ENCODE data around the gene KIF1A. TPM values are rescaled to one million over a fixed set of nuclear protein-coding genes. Genes with fewer than 3 reads are reported as not detected.

KIF1A gene
- total and polyA plus RNA-seq, 10 of the 15 experiments (the other 5 are each of a cell fraction or from before 2014, with no cell fraction given) = 0.04 to 0.95 (median 0.06) TPM; not detected in 5

DNA sequence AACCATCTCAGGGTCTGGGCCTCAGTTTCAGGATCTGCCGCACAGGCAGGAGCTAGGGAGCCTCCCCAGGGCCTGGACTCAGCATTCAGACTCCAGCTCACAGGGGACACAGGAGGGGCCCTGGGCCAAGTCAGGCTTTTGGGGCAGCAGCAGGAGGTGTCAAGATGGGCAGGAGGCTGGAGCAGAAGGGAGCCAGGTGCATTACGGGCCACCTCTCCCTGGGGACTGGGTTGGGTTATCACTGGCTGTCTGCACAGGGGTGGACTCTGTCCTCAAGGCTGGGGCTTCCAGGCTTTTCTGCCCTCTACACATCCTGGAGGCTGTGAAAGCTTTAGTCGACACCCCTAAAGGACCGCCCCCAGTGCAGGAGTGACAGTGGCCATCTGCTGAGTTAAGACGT is 108.3 kb downstream of the KIF1A start (continued):
- TF ChIP-seq BACH1 (IDR thresholded peaks at IDR 0.05; ENCODE audit: borderline replicate concordance) (no peak), SIN3A (IDR thresholded peaks at IDR 0.05; ENCODE audit: low read depth, low read length) (no peak)

DNA sequence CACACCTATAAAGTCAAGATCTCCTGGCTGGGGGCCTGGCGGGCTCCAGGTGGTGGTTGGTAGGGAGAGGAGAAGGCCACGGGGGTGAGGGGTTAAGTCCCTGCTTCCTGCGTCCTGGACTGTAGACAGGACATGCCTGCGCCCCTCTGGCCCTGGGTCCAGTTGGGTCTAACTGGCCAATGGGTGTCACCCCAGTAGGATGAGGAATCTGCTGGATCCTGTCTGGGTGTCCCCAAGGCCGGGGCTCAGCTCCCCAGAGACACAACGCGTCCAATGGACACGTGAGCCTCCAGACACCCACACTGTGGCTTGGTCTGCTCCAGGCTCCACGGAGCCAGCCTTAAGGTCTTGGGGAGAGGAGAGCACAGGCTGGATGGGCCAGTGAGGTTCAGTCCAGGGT is 108.7 kb downstream of the KIF1A start:
- CTCF ChIA-PET = no interaction called here
- FAIRE-seq = no peak

More for the DNA sequence above, 108.7 kb downstream of the KIF1A start:
- Histone ChIP-seq H3K36me3 (ENCODE audit: control insufficient read depth in 2 of 2, insufficient read depth in 2 of 2, low read length in 1 of 2) (no peaks in the 10 kb centered on the region), H4K20me1 (ENCODE audit: control insufficient read depth, insufficient read depth) (no peaks in the 10 kb centered on the region), H3K4me3 (no peak overlapping the region), H3K27ac (ENCODE audit: control insufficient read depth, insufficient read depth) (no peak overlapping the region), H3K9ac (ENCODE audit: control insufficient read depth, insufficient read depth, low read length) (no peak overlapping the region), H3K4me1 (ENCODE audit: control insufficient read depth, insufficient read depth, low read length) (no peaks in the 10 kb centered on the region), H3K9me3 (replicated peaks; ENCODE audit: control insufficient read depth, insufficient read depth, low read length) (no peaks in the 10 kb centered on the region), H2AFZ (ENCODE audit: control insufficient read depth, low read depth, low read length) (no peak overlapping the region), H3K27me3 (replicated peaks in 1 of 2; ENCODE audit: control insufficient read depth in 2 of 2, insufficient read depth in 2 of 2, low read length in 1 of 2) (no peaks in the 10 kb centered on the region; a peak in 2 of 4 replicates), H3K4me2 (ENCODE audit: control insufficient read depth, insufficient read depth) (no peak overlapping the region), H3K79me2 (ENCODE audit: control insufficient read depth, insufficient read depth, low read length) (no peaks in the 10 kb centered on the region)
- ChIA-PET SMC1A (ENCODE audit: uncharacterized antibody, unreplicated experiment) (no interaction called here), RAD21 (ENCODE audit: unreplicated experiment) (no interaction called here), POLR2A (no interaction called here)
- no peak for DNase-seq (ENCODE audit: low read depth, low spot score)
- no peak for ATAC-seq
- in situ Hi-C loops (cut with MboI) (no loop called here), intact Hi-C loops (cut with micrococcal nuclease; ENCODE audit: unreplicated experiment) (no loop called here)
- TF ChIP-seq RELA (IDR thresholded peaks at IDR 0.05; ENCODE audit: borderline replicate concordance, partially characterized antibody) (no peak), RAD21 (IDR thresholded peaks at IDR 0.05; ENCODE audit: insufficient read depth, low read depth, low read length) (no peak), SPI1 (IDR thresholded peaks at IDR 0.05; ENCODE audit: borderline replicate concordance, insufficient read depth, low read depth, low read length) (no peak), DPF2 (IDR thresholded peaks at IDR 0.05) (no peak), WRNIP1 (IDR thresholded peaks at IDR 0.05; ENCODE audit: borderline replicate concordance, low read depth, low read length) (no peak), MTA2 (IDR thresholded peaks at IDR 0.05; ENCODE audit: low read depth) (no peak), HDGF (IDR thresholded peaks at IDR 0.05) (no peak)
- TF ChIP-seq, protein P1, sequence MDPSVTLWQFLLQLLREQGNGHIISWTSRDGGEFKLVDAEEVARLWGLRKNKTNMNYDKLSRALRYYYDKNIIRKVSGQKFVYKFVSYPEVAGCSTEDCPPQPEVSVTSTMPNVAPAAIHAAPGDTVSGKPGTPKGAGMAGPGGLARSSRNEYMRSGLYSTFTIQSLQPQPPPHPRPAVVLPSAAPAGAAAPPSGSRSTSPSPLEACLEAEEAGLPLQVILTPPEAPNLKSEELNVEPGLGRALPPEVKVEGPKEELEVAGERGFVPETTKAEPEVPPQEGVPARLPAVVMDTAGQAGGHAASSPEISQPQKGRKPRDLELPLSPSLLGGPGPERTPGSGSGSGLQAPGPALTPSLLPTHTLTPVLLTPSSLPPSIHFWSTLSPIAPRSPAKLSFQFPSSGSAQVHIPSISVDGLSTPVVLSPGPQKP (IDR thresholded peaks at IDR 0.05; ENCODE audit: low read depth, low read length) = no peak
- no TSS peak for BruUV-seq (replicated peaks)
- 24% methylated on average over 9 of the region's 9 CpGs for WGBS (ENCODE audit: insufficient coverage, insufficient replicate concordance, low lambda C conversion rate, missing lambda C conversion rate)
